WTC11 (cell line): ENCODE measurements around the gene TTC28. TPM values are rescaled to one million over a fixed set of nuclear protein-coding genes. Genes with fewer than 3 reads are reported as not detected.

ENCODE experiments used
- ATAC-seq: fragments of 200-7000 bp; cut with Tn5 transposase; 2 replicates; pipeline ENCODE4 v1.10.0; 2021; ENCODE audit warnings: mild to moderate bottlenecking, moderate library complexity
- CTCF ChIA-PET: fragments of 300-600 bp; sonication (Branson Sonifier 250); formaldehyde crosslinking; loops from one replicate; lab custom pipeline; 2021; ENCODE audit warnings: antibody characterized with exemption; lab: Charles Lee
- POLR2A ChIA-PET: fragments of 350-600 bp; sonication (Branson Sonifier 250); formaldehyde crosslinking; loops from one replicate; lab custom pipeline; 2021; ENCODE audit warnings: antibody characterized with exemption; lab: Charles Lee
- DNase-seq: peaks from one replicate; pipeline ENCODE4 v3.0.0; 2021; ENCODE audit warnings: low spot score
- H3K27ac Mint-ChIP-seq: 2 replicates; pipeline ENCODE4 v1.8.0; 2021; ENCODE audit warnings: mixed read lengths
- H3K27me3 Mint-ChIP-seq: 2 replicates; pipeline ENCODE4 v1.8.0; 2021; ENCODE audit warnings: low read depth, mild to moderate bottlenecking, moderate library complexity, mixed read lengths
- H3K36me3 Mint-ChIP-seq: 2 replicates; pipeline ENCODE4 v1.8.0; 2021; ENCODE audit warnings: mixed read lengths
- H3K4me1 Mint-ChIP-seq: 2 replicates; pipeline ENCODE4 v1.8.0; 2022; ENCODE audit warnings: mixed read lengths
- H3K4me3 Mint-ChIP-seq: 2 replicates; pipeline ENCODE4 v1.8.0; 2021; ENCODE audit warnings: mild to moderate bottlenecking, moderate library complexity, mixed read lengths
- H3K9me3 Mint-ChIP-seq: 2 replicates; pipeline ENCODE4 v1.8.0; 2021; ENCODE audit warnings: mixed read lengths
- CDX4 ChIP-seq: fragments of 250-450 bp; sonication (Bioruptor Pico); IDR thresholded peaks from 2 replicates; pipeline ENCODE4 v1.9.0; 2021; ENCODE audit warnings: moderate library complexity, mild to moderate bottlenecking, inconsistent platforms, borderline replicate concordance
- CTCF ChIP-seq: fragments of 200-600 bp; IDR thresholded peaks from 2 replicates; pipeline ENCODE4 v1.8.0; 2022; ENCODE audit warnings: antibody characterized with exemption
- E2F5 ChIP-seq: sonication (generic); formaldehyde crosslinking; IDR thresholded peaks from 2 replicates; pipeline ENCODE4 v1.8.1; 2022; ENCODE audit warnings: mild to moderate bottlenecking, moderate library complexity, missing genetic modification reagents
- EMX1 ChIP-seq: fragments of 250-450 bp; sonication (Bioruptor Pico); IDR thresholded peaks from 2 replicates; pipeline ENCODE4 v1.8.0; 2021; ENCODE audit warnings: mild to moderate bottlenecking
- ERG ChIP-seq: fragments of 250-450 bp; sonication (Bioruptor Pico); IDR thresholded peaks from 2 replicates; pipeline ENCODE4 v1.8.0; 2021; ENCODE audit warnings: mild to moderate bottlenecking
- IRF2 ChIP-seq: sonication (generic); formaldehyde crosslinking; IDR thresholded peaks from 2 replicates; pipeline ENCODE4 v1.8.0; 2022; ENCODE audit warnings: low read depth, missing genetic modification reagents, borderline replicate concordance
- MLX ChIP-seq: sonication (generic); formaldehyde crosslinking; IDR thresholded peaks from 2 replicates; pipeline ENCODE4 v1.8.1; 2023; ENCODE audit warnings: mild to moderate bottlenecking, missing genetic modification reagents, moderate library complexity
- MYBL2 ChIP-seq: sonication (generic); formaldehyde crosslinking; IDR thresholded peaks from 2 replicates; pipeline ENCODE4 v1.8.1; 2023; ENCODE audit warnings: mild to moderate bottlenecking, moderate library complexity, missing genetic modification reagents
- NFE2L1 ChIP-seq: sonication (generic); formaldehyde crosslinking; IDR thresholded peaks from 2 replicates; pipeline ENCODE4 v1.8.1; 2023; ENCODE audit warnings: missing genetic modification reagents
- OVOL2 ChIP-seq: fragments of 250-450 bp; sonication (Bioruptor Pico); IDR thresholded peaks from 2 replicates; pipeline ENCODE4 v1.9.0; 2021; ENCODE audit warnings: mild to moderate bottlenecking, borderline replicate concordance
- SOX15 ChIP-seq: fragments of 250-450 bp; sonication (Bioruptor Pico); IDR thresholded peaks from 2 replicates; pipeline ENCODE4 v1.9.0; 2021; ENCODE audit warnings: mild to moderate bottlenecking
- USF2 ChIP-seq: sonication (generic); formaldehyde crosslinking; IDR thresholded peaks from 2 replicates; pipeline ENCODE4 v1.8.1; 2023; ENCODE audit warnings: mild to moderate bottlenecking, missing genetic modification reagents, moderate library complexity
- ZBTB21 ChIP-seq: sonication (generic); formaldehyde crosslinking; IDR thresholded peaks from 2 replicates; pipeline ENCODE4 v1.8.1; 2023; ENCODE audit warnings: mild to moderate bottlenecking, missing genetic modification reagents, borderline replicate concordance
- ZNF232 ChIP-seq: sonication (generic); formaldehyde crosslinking; IDR thresholded peaks from 2 replicates; pipeline ENCODE4 v1.8.0; 2022; ENCODE audit warnings: mild to moderate bottlenecking, missing genetic modification reagents
- ZNF263 ChIP-seq: sonication (generic); formaldehyde crosslinking; IDR thresholded peaks from 2 replicates; pipeline ENCODE4 v1.8.1; 2022; ENCODE audit warnings: low read depth, mild to moderate bottlenecking, moderate library complexity, missing genetic modification reagents
- ZNF317 ChIP-seq: sonication (generic); formaldehyde crosslinking; IDR thresholded peaks from 2 replicates; pipeline ENCODE4 v1.8.1; 2023; ENCODE audit warnings: low read depth, mild to moderate bottlenecking, moderate library complexity, missing genetic modification reagents, borderline replicate concordance
- ZNF396 ChIP-seq: fragments of 250-450 bp; sonication (Bioruptor Pico); IDR thresholded peaks from 2 replicates; pipeline ENCODE4 v1.8.0; 2021; ENCODE audit warnings: mild to moderate bottlenecking, moderate library complexity, borderline replicate concordance
- ZNF416 ChIP-seq: fragments of 250-450 bp; sonication (Bioruptor Pico); IDR thresholded peaks from 2 replicates; pipeline ENCODE4 v1.9.0; 2021; ENCODE audit warnings: mild to moderate bottlenecking, inconsistent platforms
- ZNF425 ChIP-seq: fragments of 250-450 bp; sonication (Bioruptor Pico); conservative IDR thresholded peaks from 2 replicates; pipeline ENCODE4 v1.9.0; 2021; ENCODE audit warnings: mild to moderate bottlenecking
- ZNF532 ChIP-seq: fragments of 250-450 bp; sonication (Bioruptor Pico); IDR thresholded peaks from 2 replicates; pipeline ENCODE4 v1.9.0; 2021; ENCODE audit warnings: mild to moderate bottlenecking, borderline replicate concordance
- ZNF671 ChIP-seq: fragments of 250-450 bp; sonication (Bioruptor Pico); IDR thresholded peaks from 2 replicates; pipeline ENCODE4 v1.8.0; 2021; ENCODE audit warnings: mild to moderate bottlenecking
- total RNA-seq: library from RNA; stranded (reverse); gene quantifications from 3 replicates; pipeline ENCODE4 v1.2.3, GENCODE V29; 2021

Gene TTC28
- total RNA-seq, 1 experiment from 2014 or later: 13.0 TPM

- no peak for TF ChIP-seq IRF2
- no peak for TF ChIP-seq MLX (CRISPR knock-in tag)
- no peak for TF ChIP-seq ZNF532 (CRISPR knock-in tag)
- no peak for TF ChIP-seq SOX15 (CRISPR knock-in tag)
- TF ChIP-seq EMX1: no peak
- no peak for TF ChIP-seq ZNF425 (CRISPR knock-in tag)
Measured at GRCh38 chr22:28441720-28442263, 237.8 kb downstream of the TTC28 start (continued).

GRCh38 chr22:28440592-28441390 is 238.8 kb downstream of the TTC28 start:
- H3K4me3 Mint-ChIP-seq: no peak overlapping the region
- peaks cover 7% of the 10 kb centered on the region for H3K4me1 Mint-ChIP-seq
- no peaks in the 10 kb centered on the region for H3K9me3 Mint-ChIP-seq
- no peaks in the 10 kb centered on the region for H3K27me3 Mint-ChIP-seq
- ChIA-PET POLR2A (no interaction called here), CTCF (interaction anchor here (0.6 to 1.4 kb wide), 3 partner anchors 131 to 421 kb away, joined by 3 to 4 read pairs (median 3); no protein-coding TSS in a partner anchor)
- DNase-seq (no peak), ATAC-seq (no peak)
- H3K36me3 Mint-ChIP-seq: no peaks in the 10 kb centered on the region
- H3K27ac Mint-ChIP-seq: no peak overlapping the region
- TF ChIP-seq NFE2L1 (CRISPR knock-in tag) (no peak), MYBL2 (CRISPR knock-in tag) (no peak), ZBTB21 (CRISPR knock-in tag) (no peak), E2F5 (CRISPR knock-in tag) (no peak), CTCF (no peak), ZNF232 (no peak), CDX4 (CRISPR knock-in tag) (no peak), ZNF263 (CRISPR knock-in tag) (no peak), ZNF671 (CRISPR knock-in tag) (no peak), ERG (CRISPR knock-in tag) (no peak), ZNF396 (CRISPR knock-in tag) (no peak), OVOL2 (CRISPR knock-in tag) (no peak), MLX (CRISPR knock-in tag) (no peak), ZNF317 (no peak), ZNF416 (no peak), USF2 (CRISPR knock-in tag) (no peak)
